DMS153 (cell line): ENCODE data around the gene LCN6.
"Not testable (repeated sequence)": the region's sequence is repeated elsewhere in the genome, so short reads cannot be mapped to it uniquely, and the experiment has no call there.

Experiments used
- DNase-seq: peaks from one replicate; lab custom pipeline; 2025; lab: John Stamatoyannopoulos, UW

LCN6 gene

DNA sequence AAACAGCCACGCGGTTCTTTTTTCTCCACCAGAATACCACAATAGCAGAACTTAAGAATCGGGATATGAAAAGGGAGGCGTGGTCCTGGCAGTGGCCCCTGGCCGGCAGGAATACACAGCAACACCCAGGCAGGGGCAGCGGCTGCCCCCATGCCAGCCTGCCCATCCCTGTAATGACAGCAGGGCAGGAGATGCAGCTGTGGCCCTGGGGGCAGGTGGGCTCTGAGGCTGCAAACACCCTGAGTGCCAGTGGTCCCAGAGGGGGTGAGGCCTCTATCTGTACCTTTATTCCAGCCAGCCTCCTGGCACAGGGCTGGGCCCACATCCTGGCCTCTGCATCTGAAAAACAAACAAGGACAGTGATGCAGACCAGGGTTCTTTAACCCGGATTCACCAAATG, 23.6 kb downstream of the LCN6 start:
- DNase-seq = no peak

DNA sequence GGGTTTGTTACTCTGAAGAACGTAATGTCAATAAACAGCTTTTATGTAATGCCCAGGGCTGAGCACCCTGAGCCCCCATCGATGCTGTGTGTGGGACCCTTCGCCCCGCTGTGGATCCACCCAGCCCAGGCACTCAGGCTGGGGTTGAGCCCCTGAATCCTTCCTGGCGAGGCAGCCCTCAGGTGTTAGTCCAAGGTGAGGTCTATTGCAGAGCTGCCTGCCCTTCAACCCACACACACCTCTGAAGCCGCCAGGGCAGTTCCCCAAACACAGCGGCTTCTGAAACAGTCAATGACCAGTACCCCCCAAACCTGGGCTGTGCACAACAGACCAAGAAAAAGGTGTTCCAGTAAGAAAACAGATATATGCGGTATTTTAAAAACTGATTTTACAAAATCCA, 24.3 kb downstream of the LCN6 start:
- DNase-seq = no peak

DNA sequence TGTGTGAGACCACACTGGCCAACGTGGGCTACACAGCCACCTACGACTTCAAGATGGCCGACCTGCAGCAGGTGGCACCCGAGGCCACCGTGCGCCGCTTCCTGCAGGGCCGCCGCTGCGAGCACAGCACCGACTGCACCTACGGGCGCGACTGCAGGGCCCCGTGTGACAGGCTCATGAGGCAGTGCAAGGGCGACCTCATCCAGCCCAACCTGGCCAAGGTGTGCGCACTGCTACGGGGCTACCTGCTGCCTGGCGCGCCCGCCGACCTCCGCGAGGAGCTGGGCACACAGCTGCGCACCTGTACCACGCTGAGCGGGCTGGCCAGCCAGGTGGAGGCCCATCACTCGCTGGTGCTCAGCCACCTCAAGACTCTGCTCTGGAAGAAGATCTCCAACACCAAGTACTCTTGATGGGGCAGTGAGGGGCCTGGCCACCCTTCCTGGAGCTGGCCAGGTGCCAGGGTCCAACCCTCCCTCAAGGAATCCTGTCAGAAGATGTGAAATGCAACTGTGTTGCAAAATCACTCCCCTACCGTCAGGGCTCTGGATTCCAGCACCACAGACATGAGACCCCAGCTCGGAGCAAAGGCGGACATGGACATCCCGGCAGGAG, 24.9 kb downstream of the LCN6 start:
- DNase-seq = no peak

- no peak for DNase-seq
Measured at GRCh38 chr9:136722969-136723356, 25.4 kb downstream of the LCN6 start.

GRCh38 chr9:136722093-136722968, 26.0 kb downstream of the LCN6 start:
- DNase-seq = no peak

GRCh38 chr9:136721339-136722092, 26.8 kb downstream of the LCN6 start:
- no peak for DNase-seq

DNA sequence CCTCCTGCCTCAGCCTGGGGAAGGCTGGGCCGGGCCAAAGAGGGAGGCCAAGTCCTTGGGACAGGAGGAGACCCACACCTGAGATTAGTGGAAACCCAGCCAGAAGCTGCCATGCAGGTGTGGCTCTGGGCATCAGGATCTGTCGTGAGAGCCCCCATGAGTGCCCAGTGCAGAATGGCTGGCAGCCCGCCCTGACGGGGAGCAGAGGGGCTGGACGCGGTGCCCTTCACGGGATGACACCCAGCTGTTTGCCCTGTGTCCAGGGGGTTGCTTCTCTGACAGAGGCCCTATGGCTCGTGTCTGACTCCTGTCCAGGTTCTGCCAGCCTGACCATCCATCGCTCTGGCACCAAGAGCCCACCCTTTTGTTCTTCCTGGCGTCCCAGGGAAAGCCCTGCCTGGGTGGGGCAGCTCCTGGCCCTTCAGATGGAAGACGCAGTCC, 27.4 kb downstream of the LCN6 start:
- DNase-seq = no peak

GRCh38 chr9:136720251-136720897, 28.0 kb downstream of the LCN6 start:
- no peak for DNase-seq

DNA sequence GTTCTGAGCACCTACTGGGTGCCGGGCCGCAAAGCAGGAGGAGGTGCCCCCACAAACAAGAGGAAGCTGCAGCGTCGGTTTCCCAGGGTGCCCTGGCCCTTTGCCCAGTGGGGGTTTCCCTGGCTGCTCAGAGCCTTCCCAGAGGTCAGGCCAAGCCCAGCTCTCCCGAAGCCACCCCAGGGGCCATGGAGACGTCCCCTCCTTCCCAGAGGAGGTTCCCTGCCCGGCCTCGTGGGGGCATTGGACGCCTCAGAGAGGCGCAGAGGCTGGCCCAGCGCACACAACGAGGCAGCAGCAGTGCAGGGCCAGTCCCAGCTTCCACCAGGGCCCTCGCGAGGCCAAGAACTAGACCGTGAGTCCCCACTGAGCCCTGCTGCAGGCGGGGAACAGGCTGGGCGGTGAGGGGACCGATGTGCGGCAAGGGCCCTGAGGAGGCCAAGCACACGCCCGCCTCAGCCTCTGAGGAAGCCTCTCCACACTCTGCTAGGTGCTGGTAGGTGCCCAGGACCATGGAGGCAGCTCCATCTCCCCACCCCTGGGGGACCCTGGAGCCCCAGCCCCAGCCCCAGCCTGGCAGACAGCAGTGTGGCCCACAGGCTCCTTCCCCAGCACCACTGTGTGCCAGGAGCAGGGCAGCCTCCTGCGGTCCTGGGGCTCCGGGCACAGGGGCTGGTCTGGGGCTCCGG, 29.0 kb downstream of the LCN6 start:
- DNase-seq = no peak

GRCh38 chr9:136718345-136719194, 29.8 kb downstream of the LCN6 start:
- DNase-seq = no peak

GRCh38 chr9:136717399-136717798, 30.9 kb downstream of the LCN6 start:
- no peak for DNase-seq

DNA sequence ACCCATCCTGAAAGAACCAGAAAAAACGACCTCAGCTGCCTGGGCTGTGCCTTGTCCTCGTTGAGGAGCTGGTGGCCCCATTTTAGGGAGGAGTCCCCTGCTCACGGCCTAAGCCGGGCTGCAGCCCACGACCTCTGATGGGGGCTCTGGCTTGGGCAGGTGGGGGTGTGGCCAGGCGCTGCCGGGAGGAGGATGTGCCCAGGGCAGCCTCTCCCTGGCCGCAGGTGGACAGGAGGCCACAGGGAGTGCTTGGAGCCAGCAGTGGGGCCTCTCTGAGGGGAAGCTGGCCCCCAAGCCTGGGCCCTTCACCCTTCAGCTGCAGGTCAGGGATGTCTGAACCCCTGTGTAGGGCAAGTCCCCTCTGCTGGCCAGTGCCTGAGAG, 33.4 kb downstream of the LCN6 start:
- no peak for DNase-seq

- DNase-seq = no peak
Measured at GRCh38 chr9:136714096-136714892, 34.0 kb downstream of the LCN6 start.

- DNase-seq = no peak
Measured at GRCh38 chr9:136713550-136713949, 34.8 kb downstream of the LCN6 start.

DNA sequence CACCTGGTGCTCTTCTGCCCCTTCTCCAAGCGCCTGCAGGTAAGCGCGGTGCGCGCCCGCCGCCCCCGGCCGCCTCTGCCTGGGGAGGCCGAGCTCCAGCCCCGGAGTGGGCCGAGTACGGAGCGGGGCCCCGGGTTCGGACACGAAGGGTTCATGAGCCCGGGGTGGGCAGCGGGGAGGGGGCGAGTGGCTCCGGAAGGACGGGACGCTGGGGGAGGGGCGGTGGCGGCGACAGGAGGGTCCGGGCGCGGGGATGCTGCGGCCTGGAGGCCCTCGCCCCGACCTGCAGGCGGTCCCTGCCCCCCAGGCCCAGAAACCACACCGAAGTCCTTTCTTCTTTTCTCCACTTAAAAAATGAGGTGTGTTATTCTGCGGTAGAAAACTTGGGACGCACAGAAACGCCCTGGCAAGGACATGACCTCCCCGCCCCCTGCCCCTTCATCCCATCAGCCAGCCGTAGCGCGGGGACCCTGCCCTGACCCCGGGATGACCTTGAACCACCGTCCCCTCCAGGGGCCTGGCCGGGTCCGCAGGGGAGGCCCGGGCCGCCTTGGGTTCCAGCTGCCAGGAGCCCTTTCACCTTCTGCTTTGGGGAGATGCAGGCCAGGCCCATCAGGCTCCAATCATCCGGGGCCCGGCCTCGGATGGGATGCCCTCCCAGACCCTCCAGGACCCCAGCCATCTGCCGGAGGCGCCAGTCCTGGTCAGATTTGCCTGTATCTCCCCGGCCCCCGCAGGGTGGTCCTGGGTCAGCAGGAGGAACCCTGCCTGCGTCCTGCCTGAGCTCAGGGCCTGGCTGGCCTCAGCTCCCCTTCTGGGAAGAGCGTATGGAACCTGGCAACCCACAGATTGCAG, 35.4 kb downstream of the LCN6 start:
- no peak for DNase-seq

DNA sequence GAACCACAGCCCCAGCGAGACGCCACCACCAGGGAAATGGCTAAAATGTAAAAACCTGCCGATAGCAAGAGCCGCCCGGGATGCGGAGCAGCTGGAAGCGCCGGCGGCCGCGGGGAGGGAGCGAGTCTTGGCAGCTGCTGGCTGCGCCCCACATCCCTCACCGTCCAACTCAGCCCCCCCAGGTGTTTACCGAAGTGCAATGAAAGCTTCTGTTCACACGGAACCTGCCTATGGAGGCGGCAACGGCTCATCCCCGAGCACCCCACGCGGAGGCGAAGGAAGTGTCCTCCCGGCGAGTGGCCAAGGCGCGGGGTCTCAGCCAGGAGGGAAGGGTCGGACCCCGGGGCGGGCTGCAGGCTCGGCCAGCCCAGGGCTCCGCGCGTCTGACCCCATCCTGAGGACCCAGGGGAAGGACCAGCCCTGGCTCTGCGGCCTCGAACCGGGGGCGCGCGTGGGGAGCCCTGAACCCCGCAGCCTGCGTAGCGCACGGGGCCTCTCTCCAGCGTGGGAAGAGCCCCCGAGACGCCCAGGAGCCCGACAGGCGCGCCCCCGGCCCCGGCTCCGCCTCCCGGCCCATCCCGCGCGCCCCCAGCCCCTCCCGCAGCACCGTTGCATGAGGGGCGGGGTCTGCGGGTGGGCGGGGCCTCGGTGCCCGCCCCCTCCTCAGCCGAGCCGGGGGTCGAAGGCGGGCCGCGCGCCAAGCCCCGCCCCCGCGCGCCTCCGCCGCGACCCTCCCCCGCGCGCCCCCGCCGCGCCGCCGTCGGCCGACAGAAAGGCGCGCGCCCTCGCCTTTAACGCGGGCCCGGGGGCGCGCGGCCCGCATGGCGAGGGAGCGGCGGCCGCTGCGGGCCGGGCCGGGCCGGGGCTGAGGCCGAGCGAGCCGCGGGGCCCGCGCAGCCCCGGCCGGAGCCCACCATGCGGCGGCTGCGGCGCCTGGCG, 36.3 kb downstream of the LCN6 start, which contains the start of gene DIPK1B:
TSS of gene DIPK1B (plus strand) at position 822 of the 939 bp plus-strand sequence. CDS start at position 916, 94 bp downstream.
- DNase-seq = peak; percentile 37

DNA sequence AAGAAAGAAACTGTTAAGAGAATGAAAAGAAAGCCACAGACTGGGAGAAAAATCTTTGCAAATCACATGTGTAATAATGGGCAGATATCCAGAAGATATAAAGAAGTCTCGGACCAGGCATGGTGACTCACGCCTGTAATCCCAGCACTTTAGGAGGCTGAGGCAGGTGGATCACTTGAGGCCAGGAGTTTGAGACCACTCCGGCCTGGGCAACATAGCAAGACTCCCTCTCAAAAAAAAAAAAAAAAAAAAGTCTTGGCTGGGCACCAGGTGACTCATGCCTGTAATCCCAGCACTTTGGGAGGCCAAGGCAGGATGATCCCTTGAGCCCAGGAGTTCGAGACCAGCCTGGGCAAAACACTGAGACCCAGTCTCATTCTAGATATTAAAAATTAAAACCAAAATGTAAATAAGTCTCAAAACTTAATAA, 37.1 kb downstream of the LCN6 start:
- not testable (repeated sequence) for DNase-seq

DNA sequence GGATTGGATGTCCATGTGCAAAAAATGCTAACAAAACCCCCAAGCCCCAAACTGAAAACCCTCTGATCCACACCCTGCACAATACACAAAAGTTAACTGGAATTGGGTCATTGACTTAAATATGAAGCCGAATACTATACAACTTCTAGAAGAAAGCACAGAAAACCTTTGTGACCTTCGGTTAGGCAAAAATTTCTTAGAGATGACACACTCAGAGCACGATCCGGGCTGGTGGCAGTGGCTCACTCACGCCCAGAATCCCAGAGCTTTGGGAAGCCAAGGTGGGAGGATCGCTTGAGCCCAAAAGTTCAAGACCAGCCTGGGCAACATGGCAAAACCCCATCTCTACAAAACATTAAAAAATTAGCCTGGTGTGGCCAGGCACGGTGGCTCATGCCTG, 37.8 kb downstream of the LCN6 start:
- no peak for DNase-seq
